Mesenchymal stem cell (in vitro differentiated cells and primary cell): ENCODE data around the gene MPDZ.

Experiments used
- DNase-seq: peaks from one replicate; pipeline ENCODE4 v3.0.0-alpha.2; 2013
- H2AFZ ChIP-seq: one replicate; pipeline ENCODE4 v1.6.1; 2013; ENCODE audit warnings: low read depth, mild to moderate bottlenecking, control low read depth, inconsistent platforms, low read length, moderate library complexity
- H2AK5ac ChIP-seq: 2 replicates; pipeline ENCODE4 v1.6.1; 2013; ENCODE audit warnings: low read length, moderate library complexity, mild to moderate bottlenecking, inconsistent platforms; ENCODE audit not compliant: severe bottlenecking
- H2BK120ac ChIP-seq: one replicate; pipeline ENCODE4 v1.6.1; 2013; ENCODE audit warnings: low read depth, mild to moderate bottlenecking, inconsistent platforms, low read length, moderate library complexity
- H2BK12ac ChIP-seq, 2 experiments: one replicate each; pipeline ENCODE4 v1.6.1; 2013; ENCODE audit warnings: inconsistent platforms in 2 of 2, low read length in 2 of 2, mild to moderate bottlenecking in 2 of 2, moderate library complexity in 2 of 2, control low read depth in 1 of 2
- H2BK15ac ChIP-seq: one replicate; pipeline ENCODE4 v1.6.1; 2013; ENCODE audit warnings: mild to moderate bottlenecking, low read depth, inconsistent platforms; ENCODE audit not compliant: poor library complexity, severe bottlenecking
- H2BK5ac ChIP-seq: 2 replicates; pipeline ENCODE4 v1.6.1; 2013; ENCODE audit warnings: low read depth, mild to moderate bottlenecking, low read length, control low read depth, inconsistent platforms; ENCODE audit not compliant: poor library complexity, severe bottlenecking
- H3K14ac ChIP-seq, 2 experiments: one replicate each; pipeline ENCODE4 v1.6.1; 2013; ENCODE audit warnings: inconsistent platforms in 2 of 2, low read length in 2 of 2, control low read depth in 1 of 2, mild to moderate bottlenecking in 1 of 2, moderate library complexity in 1 of 2
- H3K18ac ChIP-seq, 2 experiments: one replicate each; pipeline ENCODE4 v1.6.1; 2013; ENCODE audit warnings: inconsistent platforms in 2 of 2, low read length in 2 of 2, control low read depth in 1 of 2, low read depth in 1 of 2, mild to moderate bottlenecking in 1 of 2
- H3K23ac ChIP-seq, 2 experiments: one replicate each; pipeline ENCODE4 v1.6.1; 2013; ENCODE audit warnings: inconsistent platforms in 2 of 2, low read length in 2 of 2, mild to moderate bottlenecking in 2 of 2, moderate library complexity in 2 of 2, control low read depth in 1 of 2
- H3K27ac ChIP-seq: 2 replicates; pipeline ENCODE4 v1.5.1; 2013; ENCODE audit warnings: mild to moderate bottlenecking, moderate library complexity, low read length, control low read depth, inconsistent platforms; ENCODE audit not compliant: poor library complexity, severe bottlenecking
- H3K27me3 ChIP-seq, 2 experiments: 2 replicates each; pipeline versions ENCODE4 v1.6.1 to v1.7.0; 2013; ENCODE audit warnings: low read length in 2 of 2, mild to moderate bottlenecking in 2 of 2, moderate library complexity in 2 of 2, control low read depth in 1 of 2, inconsistent platforms in 1 of 2; ENCODE audit not compliant: control insufficient read depth in 1 of 2, insufficient read depth in 1 of 2
- H3K36me3 ChIP-seq, 2 experiments: 2 replicates each; pipeline versions ENCODE4 v1.6.1 to v1.7.0; 2013; ENCODE audit warnings: low read length in 2 of 2, control low read depth in 1 of 2, inconsistent platforms in 1 of 2, low read depth in 1 of 2, mild to moderate bottlenecking in 1 of 2; ENCODE audit not compliant: insufficient read depth in 2 of 2, control insufficient read depth in 1 of 2
- H3K4ac ChIP-seq, 2 experiments: one replicate each; pipeline ENCODE4 v1.6.1; 2013; ENCODE audit warnings: inconsistent platforms in 2 of 2, low read length in 2 of 2, mild to moderate bottlenecking in 2 of 2, moderate library complexity in 2 of 2, control low read depth in 1 of 2, low read depth in 1 of 2
- H3K4me1 ChIP-seq: 2 replicates; pipeline ENCODE4 v1.6.1; 2013; ENCODE audit warnings: low read depth, low read length, control low read depth; ENCODE audit not compliant: control insufficient read depth, insufficient read depth
- H3K4me2 ChIP-seq: 2 replicates; pipeline ENCODE4 v1.6.1; 2013; ENCODE audit warnings: low read length, mild to moderate bottlenecking, inconsistent platforms; ENCODE audit not compliant: poor library complexity, severe bottlenecking
- H3K4me3 ChIP-seq, 2 experiments: 2 replicates each; pipeline versions ENCODE4 v1.5.1 to v1.7.0; 2013; ENCODE audit warnings: low read length in 2 of 2, mild to moderate bottlenecking in 2 of 2, control low read depth in 1 of 2, low read depth in 1 of 2; ENCODE audit not compliant: insufficient read depth in 1 of 2
- H3K79me1 ChIP-seq: replicated peaks from 2 replicates; pipeline ENCODE4 v1.6.1; 2013; ENCODE audit warnings: mild to moderate bottlenecking, control low read depth, low read length, inconsistent platforms; ENCODE audit not compliant: poor library complexity, severe bottlenecking
- H3K9ac ChIP-seq: 2 replicates; pipeline ENCODE4 v1.7.0; 2013; ENCODE audit warnings: mild to moderate bottlenecking, low read length, moderate library complexity
- H3K9me3 ChIP-seq: 2 replicates; pipeline ENCODE4 v1.7.0; 2013; ENCODE audit warnings: mild to moderate bottlenecking, low read length; ENCODE audit not compliant: control insufficient read depth
- H4K8ac ChIP-seq: one replicate; pipeline ENCODE4 v1.6.1; 2013; ENCODE audit warnings: inconsistent platforms, mild to moderate bottlenecking, low read length, moderate library complexity
- H4K91ac ChIP-seq: one replicate; pipeline ENCODE4 v1.6.1; 2013; ENCODE audit warnings: mild to moderate bottlenecking, low read length, inconsistent platforms
- WGBS: methylation state at CpG from one replicate; pipeline ENCODE4 v1.1.7; 2013; ENCODE audit warnings: mixed read lengths; 5-methylcytosine and 5-hydroxymethylcytosine counted together

Gene MPDZ

GRCh38 chr9:13171261-13171660 lies 108.2 kb downstream of the MPDZ start:
- Histone ChIP-seq H3K9me3 (no peaks in the 10 kb centered on the region), H3K4me1 (no peaks in the 10 kb centered on the region), H3K14ac (no peak overlapping the region), H3K36me3 (peaks cover 0 to 40% of the 10 kb centered on the region in 2 experiments), H3K4me3 (no peak overlapping the region), H3K4me2 (no peak overlapping the region), H2BK5ac (no peak overlapping the region), H3K79me1 (no peaks in the 10 kb centered on the region), H3K27ac (no peak overlapping the region), H3K18ac (no peak overlapping the region), H2BK120ac (no peak overlapping the region), H3K27me3 (no peaks in the 10 kb centered on the region), H4K91ac (no peak overlapping the region), H3K23ac (no peak overlapping the region), H3K4ac (no peak overlapping the region), H2BK15ac (no peak overlapping the region), H4K8ac (no peak overlapping the region), H2BK12ac (no peak overlapping the region), H2AFZ (no peak overlapping the region), H3K9ac (no peak overlapping the region), H2AK5ac (no peak overlapping the region)
- DNase-seq, result no peak
- WGBS, result 100% methylated on average over 1 of the region's 2 CpGs

GRCh38 chr9:13166996-13167395 lies 112.5 kb downstream of the MPDZ start:
- no peak overlapping the region for H2AFZ ChIP-seq
- no peak overlapping the region for H3K23ac ChIP-seq
- no peaks in the 10 kb centered on the region for H3K27me3 ChIP-seq
- H3K36me3 ChIP-seq, result peaks cover 2 to 29% of the 10 kb centered on the region in 2 experiments
- H3K27ac ChIP-seq, result no peak overlapping the region
- H4K91ac ChIP-seq, result no peak overlapping the region
- H3K4me2 ChIP-seq, result no peak overlapping the region
- no peak overlapping the region for H3K9ac ChIP-seq
- no peaks in the 10 kb centered on the region for H3K9me3 ChIP-seq
- H2BK120ac ChIP-seq, result no peak overlapping the region
- no peak overlapping the region for H2BK5ac ChIP-seq
- no peaks in the 10 kb centered on the region for H3K4me1 ChIP-seq
- no peak overlapping the region for H2BK15ac ChIP-seq
- H3K79me1 ChIP-seq, result peaks cover 2% of the 10 kb centered on the region
- no peak overlapping the region for H3K4me3 ChIP-seq
- H4K8ac ChIP-seq, result no peak overlapping the region
- 100% methylated on average over 1 of the region's 2 CpGs for WGBS
- H3K4ac ChIP-seq, result no peak overlapping the region
- H3K14ac ChIP-seq, result no peak overlapping the region
- no peak for DNase-seq
- H2AK5ac ChIP-seq, result no peak overlapping the region
- no peak overlapping the region for H2BK12ac ChIP-seq
- H3K18ac ChIP-seq, result no peak overlapping the region

DNA sequence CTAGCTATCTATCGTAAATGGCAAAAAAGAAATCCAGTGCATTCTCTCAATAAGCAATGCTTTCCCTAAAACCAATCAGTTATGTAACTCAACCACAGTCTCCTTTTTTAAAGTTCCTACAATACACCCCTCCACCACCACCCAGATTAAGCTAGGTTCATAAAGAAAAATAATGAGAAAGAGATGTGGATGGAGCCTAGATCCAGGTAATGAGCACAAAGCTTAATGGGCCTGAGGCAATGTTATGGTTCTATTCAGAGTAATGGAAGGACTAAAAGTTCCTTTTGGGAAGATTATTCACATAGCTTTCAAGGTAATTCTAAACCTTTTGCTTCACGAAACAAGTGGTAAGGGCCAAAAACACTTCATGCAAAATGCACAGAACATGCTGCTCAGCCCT lies 113.5 kb downstream of the MPDZ start:
- H2AK5ac ChIP-seq, result no peak overlapping the region
- H3K36me3 ChIP-seq, result peaks cover 2 to 31% of the 10 kb centered on the region in 2 experiments
- WGBS, result 100% methylated on average over 2 of the region's 2 CpGs
- H3K4ac ChIP-seq, result no peak overlapping the region
- no peak overlapping the region for H2BK120ac ChIP-seq
- H3K27me3 ChIP-seq, result no peaks in the 10 kb centered on the region
- H2BK12ac ChIP-seq, result no peak overlapping the region
- no peak overlapping the region for H3K4me2 ChIP-seq
- H2BK5ac ChIP-seq, result no peak overlapping the region
- no peak overlapping the region for H2BK15ac ChIP-seq
- H4K91ac ChIP-seq, result no peak overlapping the region
- no peak overlapping the region for H2AFZ ChIP-seq
- no peak overlapping the region for H3K23ac ChIP-seq
- H3K18ac ChIP-seq, result no peak overlapping the region
- no peak overlapping the region for H3K9ac ChIP-seq
- H3K4me3 ChIP-seq, result no peak overlapping the region
- peaks cover 2% of the 10 kb centered on the region for H3K79me1 ChIP-seq
- H4K8ac ChIP-seq, result no peak overlapping the region
- no peak overlapping the region for H3K14ac ChIP-seq
- no peak for DNase-seq
- H3K9me3 ChIP-seq, result no peaks in the 10 kb centered on the region
- no peaks in the 10 kb centered on the region for H3K4me1 ChIP-seq
- no peak overlapping the region for H3K27ac ChIP-seq

GRCh38 chr9:13165236-13165945 lies 114.1 kb downstream of the MPDZ start:
- Histone ChIP-seq H3K79me1 (peaks cover 2% of the 10 kb centered on the region), H2BK15ac (no peak overlapping the region), H3K4ac (no peak overlapping the region), H3K14ac (no peak overlapping the region), H4K8ac (no peak overlapping the region), H3K18ac (no peak overlapping the region), H3K36me3 (peaks cover 2 to 29% of the 10 kb centered on the region in 2 experiments), H3K4me1 (no peaks in the 10 kb centered on the region), H3K27me3 (no peaks in the 10 kb centered on the region), H3K4me3 (no peak overlapping the region), H4K91ac (no peak overlapping the region), H3K27ac (no peak overlapping the region), H3K9me3 (no peaks in the 10 kb centered on the region), H3K4me2 (no peak overlapping the region), H2AK5ac (no peak overlapping the region), H2BK5ac (no peak overlapping the region), H2AFZ (no peak overlapping the region), H2BK120ac (no peak overlapping the region), H2BK12ac (no peak overlapping the region), H3K23ac (no peak overlapping the region), H3K9ac (no peak overlapping the region)
- WGBS, result 95% methylated on average over 4 of the region's 7 CpGs
- DNase-seq, result no peak
